ENCODE results near the gene RBM23. TPM values are rescaled to one million over a fixed set of nuclear protein-coding genes. Genes with fewer than 3 reads are reported as not detected.
"Not testable (repeated sequence)": the region's sequence is repeated elsewhere in the genome, so short reads cannot be mapped to it uniquely, and the experiment has no call there.

Gene RBM23
- polyA plus RNA-seq, 1 donor from 2014 or later: 83.7 TPM

DNA sequence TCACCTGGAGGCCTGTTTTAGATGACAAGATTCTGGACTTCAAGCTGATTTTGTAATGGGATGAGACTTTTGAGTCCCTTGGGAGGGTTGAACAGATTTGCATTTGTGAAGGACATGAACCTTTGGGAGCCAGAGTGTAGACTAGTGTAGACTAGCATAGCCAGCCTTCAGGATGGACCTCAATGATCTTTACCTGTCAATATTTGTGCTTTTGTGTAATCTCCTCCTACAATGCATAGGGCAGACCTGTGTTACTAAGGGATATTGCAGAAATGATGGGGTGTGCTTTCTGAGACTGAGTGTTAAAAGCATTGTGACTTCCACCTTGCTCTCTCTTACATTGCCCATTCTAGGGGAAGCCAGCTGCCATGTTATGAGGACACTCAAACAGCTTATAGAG is 57.3 kb downstream of the RBM23 start:
- Histone ChIP-seq H3K9me3 (ENCODE audit: low read length) (no peaks in the 10 kb centered on the region), H3K36me3 (ENCODE audit: insufficient read depth, low read length) (no peaks in the 10 kb centered on the region), H3K27me3 (ENCODE audit: insufficient read depth, low read depth, low read length) (no peaks in the 10 kb centered on the region), H3K4me2 (ENCODE audit: low read length) (no peak overlapping the region), H3K27ac (ENCODE audit: low read length) (no peak overlapping the region), H3K9me2 (ENCODE audit: insufficient read depth, low read length) (no peaks in the 10 kb centered on the region), H4K20me1 (ENCODE audit: insufficient read depth) (no peaks in the 10 kb centered on the region), H2AFZ (ENCODE audit: low read depth, low read length) (no peak overlapping the region), H3K4me3 (ENCODE audit: low read length) (no peak overlapping the region), H3K9ac (ENCODE audit: low read length) (no peak overlapping the region), H3K79me2 (replicated peaks; ENCODE audit: insufficient read depth, low read length) (no peaks in the 10 kb centered on the region), H3F3A (ENCODE audit: insufficient read depth, low read length, poor library complexity, severe bottlenecking) (no peaks in the 10 kb centered on the region)
- TF ChIP-seq RAD21 (conservative IDR thresholded peaks at IDR 0.05): no peak
- no peak for TF ChIP-seq TAF1 (IDR thresholded peaks at IDR 0.05; ENCODE audit: low read depth)
- no peak for TF ChIP-seq EZH2 (IDR thresholded peaks at IDR 0.05; ENCODE audit: borderline replicate concordance, insufficient read depth, low read length, poor library complexity, severe bottlenecking)
- TF ChIP-seq MXI1 (conservative IDR thresholded peaks at IDR 0.05; ENCODE audit: poor library complexity, severe bottlenecking): no peak
- no peak for TF ChIP-seq SMC3 (conservative IDR thresholded peaks at IDR 0.05; ENCODE audit: poor library complexity)
- TF ChIP-seq, protein P1, sequence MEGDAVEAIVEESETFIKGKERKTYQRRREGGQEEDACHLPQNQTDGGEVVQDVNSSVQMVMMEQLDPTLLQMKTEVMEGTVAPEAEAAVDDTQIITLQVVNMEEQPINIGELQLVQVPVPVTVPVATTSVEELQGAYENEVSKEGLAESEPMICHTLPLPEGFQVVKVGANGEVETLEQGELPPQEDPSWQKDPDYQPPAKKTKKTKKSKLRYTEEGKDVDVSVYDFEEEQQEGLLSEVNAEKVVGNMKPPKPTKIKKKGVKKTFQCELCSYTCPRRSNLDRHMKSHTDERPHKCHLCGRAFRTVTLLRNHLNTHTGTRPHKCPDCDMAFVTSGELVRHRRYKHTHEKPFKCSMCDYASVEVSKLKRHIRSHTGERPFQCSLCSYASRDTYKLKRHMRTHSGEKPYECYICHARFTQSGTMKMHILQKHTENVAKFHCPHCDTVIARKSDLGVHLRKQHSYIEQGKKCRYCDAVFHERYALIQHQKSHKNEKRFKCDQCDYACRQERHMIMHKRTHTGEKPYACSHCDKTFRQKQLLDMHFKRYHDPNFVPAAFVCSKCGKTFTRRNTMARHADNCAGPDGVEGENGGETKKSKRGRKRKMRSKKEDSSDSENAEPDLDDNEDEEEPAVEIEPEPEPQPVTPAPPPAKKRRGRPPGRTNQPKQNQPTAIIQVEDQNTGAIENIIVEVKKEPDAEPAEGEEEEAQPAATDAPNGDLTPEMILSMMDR (IDR thresholded peaks at IDR 0.05; ENCODE audit: poor library complexity, severe bottlenecking): no peak
- no peak for TF ChIP-seq EP300 (conservative IDR thresholded peaks at IDR 0.05; ENCODE audit: poor library complexity, severe bottlenecking)
- TF ChIP-seq, protein P2, sequence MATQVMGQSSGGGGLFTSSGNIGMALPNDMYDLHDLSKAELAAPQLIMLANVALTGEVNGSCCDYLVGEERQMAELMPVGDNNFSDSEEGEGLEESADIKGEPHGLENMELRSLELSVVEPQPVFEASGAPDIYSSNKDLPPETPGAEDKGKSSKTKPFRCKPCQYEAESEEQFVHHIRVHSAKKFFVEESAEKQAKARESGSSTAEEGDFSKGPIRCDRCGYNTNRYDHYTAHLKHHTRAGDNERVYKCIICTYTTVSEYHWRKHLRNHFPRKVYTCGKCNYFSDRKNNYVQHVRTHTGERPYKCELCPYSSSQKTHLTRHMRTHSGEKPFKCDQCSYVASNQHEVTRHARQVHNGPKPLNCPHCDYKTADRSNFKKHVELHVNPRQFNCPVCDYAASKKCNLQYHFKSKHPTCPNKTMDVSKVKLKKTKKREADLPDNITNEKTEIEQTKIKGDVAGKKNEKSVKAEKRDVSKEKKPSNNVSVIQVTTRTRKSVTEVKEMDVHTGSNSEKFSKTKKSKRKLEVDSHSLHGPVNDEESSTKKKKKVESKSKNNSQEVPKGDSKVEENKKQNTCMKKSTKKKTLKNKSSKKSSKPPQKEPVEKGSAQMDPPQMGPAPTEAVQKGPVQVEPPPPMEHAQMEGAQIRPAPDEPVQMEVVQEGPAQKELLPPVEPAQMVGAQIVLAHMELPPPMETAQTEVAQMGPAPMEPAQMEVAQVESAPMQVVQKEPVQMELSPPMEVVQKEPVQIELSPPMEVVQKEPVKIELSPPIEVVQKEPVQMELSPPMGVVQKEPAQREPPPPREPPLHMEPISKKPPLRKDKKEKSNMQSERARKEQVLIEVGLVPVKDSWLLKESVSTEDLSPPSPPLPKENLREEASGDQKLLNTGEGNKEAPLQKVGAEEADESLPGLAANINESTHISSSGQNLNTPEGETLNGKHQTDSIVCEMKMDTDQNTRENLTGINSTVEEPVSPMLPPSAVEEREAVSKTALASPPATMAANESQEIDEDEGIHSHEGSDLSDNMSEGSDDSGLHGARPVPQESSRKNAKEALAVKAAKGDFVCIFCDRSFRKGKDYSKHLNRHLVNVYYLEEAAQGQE (IDR thresholded peaks at IDR 0.05; ENCODE audit: borderline replicate concordance): no peak
- no peak for TF ChIP-seq POLR2AphosphoS5 (IDR thresholded peaks at IDR 0.05)

DNA sequence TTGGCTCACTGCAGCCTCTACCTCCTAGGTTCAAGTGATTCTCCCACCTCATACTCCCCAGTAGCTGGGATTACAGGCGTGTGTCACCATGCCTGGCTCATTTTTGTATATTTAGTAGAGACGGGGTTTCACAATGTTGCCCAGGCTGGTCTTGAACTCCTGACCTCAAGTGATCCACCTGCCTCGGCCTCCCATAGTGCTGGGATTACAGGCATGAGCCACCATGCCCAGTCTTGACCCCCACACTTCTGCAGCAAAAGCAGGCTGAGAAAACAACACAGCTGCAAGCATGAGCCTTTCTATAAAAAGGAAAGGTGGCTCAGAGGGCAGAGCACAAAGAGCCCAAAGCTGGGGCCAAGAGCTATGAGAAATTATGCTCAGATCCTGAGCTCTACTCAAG is 58.6 kb downstream of the RBM23 start:
- not testable (repeated sequence) for H3K27ac ChIP-seq (ENCODE audit: low read length); H3K27me3 ChIP-seq (ENCODE audit: insufficient read depth, low read depth, low read length); H3K4me3 ChIP-seq (ENCODE audit: low read length); H3K36me3 ChIP-seq (ENCODE audit: insufficient read depth, low read length); H3K4me2 ChIP-seq (ENCODE audit: low read length); H3K9me2 ChIP-seq (ENCODE audit: insufficient read depth, low read length); H3K9me3 ChIP-seq (ENCODE audit: low read length); H4K20me1 ChIP-seq (ENCODE audit: insufficient read depth); H3K79me2 ChIP-seq (replicated peaks; ENCODE audit: insufficient read depth, low read length); H2AFZ ChIP-seq (ENCODE audit: low read depth, low read length); H3K9ac ChIP-seq (ENCODE audit: low read length); H3F3A ChIP-seq (ENCODE audit: insufficient read depth, low read length, poor library complexity, severe bottlenecking)

DNA sequence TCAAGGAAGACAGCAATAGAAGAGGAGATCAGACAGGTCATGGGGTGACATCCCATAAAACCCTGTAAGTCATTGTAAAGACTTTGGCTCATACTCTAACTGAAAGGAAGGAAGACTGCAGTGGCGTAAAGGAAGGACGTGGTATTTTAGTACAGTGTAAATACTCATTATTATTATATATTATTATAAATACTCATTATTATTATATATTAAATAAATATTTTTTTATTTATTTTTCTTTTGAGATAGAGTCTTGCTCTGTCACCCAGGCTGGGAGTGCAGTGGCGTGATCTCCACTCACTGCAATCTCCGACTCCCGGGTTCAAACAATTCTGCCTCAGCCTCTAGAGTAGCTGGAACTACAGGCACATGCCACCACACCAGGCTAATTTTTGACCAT is 62.5 kb downstream of the RBM23 start:
- no peaks in the 10 kb centered on the region for H3F3A ChIP-seq (ENCODE audit: insufficient read depth, low read length, poor library complexity, severe bottlenecking)
- no peaks in the 10 kb centered on the region for H3K9me3 ChIP-seq (ENCODE audit: low read length)
- H2AFZ ChIP-seq (ENCODE audit: low read depth, low read length): no peak overlapping the region
- no peak overlapping the region for H3K27ac ChIP-seq (ENCODE audit: low read length)
- H3K9ac ChIP-seq (ENCODE audit: low read length): no peak overlapping the region
- H3K36me3 ChIP-seq (ENCODE audit: insufficient read depth, low read length): no peaks in the 10 kb centered on the region
- H3K4me2 ChIP-seq (ENCODE audit: low read length): no peak overlapping the region
- no peaks in the 10 kb centered on the region for H3K79me2 ChIP-seq (replicated peaks; ENCODE audit: insufficient read depth, low read length)
- H3K27me3 ChIP-seq (ENCODE audit: insufficient read depth, low read depth, low read length): no peaks in the 10 kb centered on the region
- no peaks in the 10 kb centered on the region for H3K9me2 ChIP-seq (ENCODE audit: insufficient read depth, low read length)
- H3K4me3 ChIP-seq (ENCODE audit: low read length): no peak overlapping the region
- H4K20me1 ChIP-seq (ENCODE audit: insufficient read depth): no peaks in the 10 kb centered on the region
- TF ChIP-seq TAF1 (IDR thresholded peaks at IDR 0.05; ENCODE audit: low read depth): no peak
- TF ChIP-seq, protein P2 (IDR thresholded peaks at IDR 0.05; ENCODE audit: borderline replicate concordance): no peak
- TF ChIP-seq POLR2AphosphoS5 (IDR thresholded peaks at IDR 0.05): no peak
